Endothelial cell of umbilical vein (primary cell): Measurements from ENCODE around the gene ARMH3.

ENCODE experiments used
- JUN ChIP-seq: IDR thresholded peaks from 2 replicates; pipeline ENCODE4 v1.6.1; 2011; ENCODE audit warnings: borderline replicate concordance, low read depth; ENCODE audit not compliant: insufficient read length, insufficient read depth
- TF ChIP-seq, protein P1 (sequence below): IDR thresholded peaks from 2 replicates; pipeline ENCODE4 v1.6.1; 2011; ENCODE audit not compliant: insufficient read depth, insufficient read length
- TF ChIP-seq, protein P2 (sequence below), 2 donors: IDR thresholded peaks; 1 replicate in 1 of 2; 2 replicates in 1 of 2; pipeline ENCODE4 v1.5.1; 2011; ENCODE audit warnings: low read length in 2 of 2, mild to moderate bottlenecking in 2 of 2, moderate library complexity in 2 of 2, control low read depth in 1 of 2, inconsistent platforms in 1 of 2, low read depth in 1 of 2; ENCODE audit not compliant: insufficient read depth in 1 of 2; ENCODE audit errors: extremely low read depth in 1 of 2

DNA sequence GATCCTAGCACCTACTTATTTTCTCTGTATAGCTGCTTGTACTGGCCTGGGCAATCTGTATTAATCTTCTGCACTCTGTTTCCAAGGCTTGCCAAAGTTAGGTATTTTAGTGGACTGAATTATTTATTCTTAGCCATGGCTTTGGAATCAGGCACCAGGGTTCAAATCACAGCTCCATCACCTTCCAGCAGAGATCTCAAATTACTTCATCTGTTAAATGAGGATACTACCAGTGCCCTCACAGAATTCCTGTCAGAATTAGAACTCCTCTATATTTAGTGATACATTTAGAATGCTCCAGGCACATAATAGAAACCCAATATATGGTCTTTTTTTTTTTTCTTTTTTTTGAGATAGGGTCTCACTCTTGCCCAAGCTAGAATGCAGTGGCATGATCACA, 17.6 kb downstream of the ARMH3 start:
- TF ChIP-seq, protein P1, sequence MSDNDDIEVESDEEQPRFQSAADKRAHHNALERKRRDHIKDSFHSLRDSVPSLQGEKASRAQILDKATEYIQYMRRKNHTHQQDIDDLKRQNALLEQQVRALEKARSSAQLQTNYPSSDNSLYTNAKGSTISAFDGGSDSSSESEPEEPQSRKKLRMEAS, result no peak
- TF ChIP-seq, protein P2, sequence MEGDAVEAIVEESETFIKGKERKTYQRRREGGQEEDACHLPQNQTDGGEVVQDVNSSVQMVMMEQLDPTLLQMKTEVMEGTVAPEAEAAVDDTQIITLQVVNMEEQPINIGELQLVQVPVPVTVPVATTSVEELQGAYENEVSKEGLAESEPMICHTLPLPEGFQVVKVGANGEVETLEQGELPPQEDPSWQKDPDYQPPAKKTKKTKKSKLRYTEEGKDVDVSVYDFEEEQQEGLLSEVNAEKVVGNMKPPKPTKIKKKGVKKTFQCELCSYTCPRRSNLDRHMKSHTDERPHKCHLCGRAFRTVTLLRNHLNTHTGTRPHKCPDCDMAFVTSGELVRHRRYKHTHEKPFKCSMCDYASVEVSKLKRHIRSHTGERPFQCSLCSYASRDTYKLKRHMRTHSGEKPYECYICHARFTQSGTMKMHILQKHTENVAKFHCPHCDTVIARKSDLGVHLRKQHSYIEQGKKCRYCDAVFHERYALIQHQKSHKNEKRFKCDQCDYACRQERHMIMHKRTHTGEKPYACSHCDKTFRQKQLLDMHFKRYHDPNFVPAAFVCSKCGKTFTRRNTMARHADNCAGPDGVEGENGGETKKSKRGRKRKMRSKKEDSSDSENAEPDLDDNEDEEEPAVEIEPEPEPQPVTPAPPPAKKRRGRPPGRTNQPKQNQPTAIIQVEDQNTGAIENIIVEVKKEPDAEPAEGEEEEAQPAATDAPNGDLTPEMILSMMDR (IDR thresholded peaks at IDR 0.05; ENCODE audit: extremely low read depth in 1 of 2, insufficient read depth in 1 of 2, low read depth in 1 of 2, low read length in 2 of 2), result no peak
- TF ChIP-seq JUN, result no peak
